Loucy (cell line): ENCODE measurements around the gene NOXO1.

ENCODE experiments used
- H2AFZ ChIP-seq: fragments of 200-600 bp; sonication (generic); 2 replicates; pipeline ENCODE4 v1.6.0; 2016; ENCODE audit warnings: antibody characterized with exemption, mild to moderate bottlenecking, low read length, moderate library complexity
- H3F3A ChIP-seq: fragments of 200-600 bp; 2 replicates; pipeline ENCODE4 v1.6.0; 2016; ENCODE audit warnings: antibody characterized with exemption, low read depth, mild to moderate bottlenecking
- H3K27me3 ChIP-seq: fragments of 200-600 bp; sonication (generic); 2 replicates; pipeline ENCODE4 v1.6.1; 2014; ENCODE audit warnings: low read length, mild to moderate bottlenecking; ENCODE audit not compliant: insufficient read depth, poor library complexity, severe bottlenecking
- H3K36me3 ChIP-seq: fragments of 200-600 bp; sonication (generic); 2 replicates; pipeline ENCODE4 v1.6.1; 2016; ENCODE audit warnings: low read length; ENCODE audit not compliant: insufficient read depth
- H3K4me1 ChIP-seq: fragments of 200-600 bp; sonication (generic); 2 replicates; pipeline ENCODE4 v1.5.1; 2014; ENCODE audit warnings: low read length, mild to moderate bottlenecking; ENCODE audit not compliant: insufficient read depth, poor library complexity, severe bottlenecking
- H3K4me2 ChIP-seq: fragments of 200-600 bp; sonication (generic); 2 replicates; pipeline ENCODE4 v1.6.0; 2014; ENCODE audit warnings: antibody characterized with exemption, low read length, low read depth, mild to moderate bottlenecking; ENCODE audit not compliant: poor library complexity, severe bottlenecking
- H3K4me3 ChIP-seq: fragments of 200-600 bp; sonication (generic); 2 replicates; pipeline ENCODE4 v1.5.1; 2014; ENCODE audit warnings: low read length, mild to moderate bottlenecking, mixed read lengths; ENCODE audit not compliant: poor library complexity, severe bottlenecking
- H3K79me2 ChIP-seq: fragments of 200-600 bp; sonication (generic); 2 replicates; pipeline ENCODE4 v1.6.1; 2014; ENCODE audit warnings: low read length; ENCODE audit not compliant: insufficient read depth
- H3K9ac ChIP-seq: fragments of 200-600 bp; sonication (generic); 2 replicates; pipeline ENCODE4 v1.6.0; 2014; ENCODE audit warnings: mild to moderate bottlenecking, low read depth, low read length, moderate library complexity; ENCODE audit not compliant: poor library complexity, severe bottlenecking
- H3K9me2 ChIP-seq: fragments of 200-600 bp; sonication (generic); replicated peaks from 2 replicates; pipeline ENCODE4 v1.6.1; 2016; ENCODE audit warnings: low read depth, low read length, mixed read lengths
- H3K9me3 ChIP-seq: fragments of 200-600 bp; sonication (generic); 2 replicates; pipeline ENCODE4 v1.6.1; 2014; ENCODE audit warnings: mild to moderate bottlenecking, antibody characterized with exemption, low read length, low read depth; ENCODE audit not compliant: insufficient read depth
- H4K20me1 ChIP-seq: fragments of 200-600 bp; sonication (generic); 2 replicates; pipeline ENCODE4 v1.6.0; 2014; ENCODE audit warnings: antibody characterized with exemption, low read length, mild to moderate bottlenecking; ENCODE audit not compliant: insufficient read depth, poor library complexity, severe bottlenecking
- EZH2phosphoT487 ChIP-seq: fragments of 200-600 bp; IDR thresholded peaks from 2 replicates; pipeline ENCODE4 v1.6.1; 2018; ENCODE audit warnings: antibody characterized with exemption, mild to moderate bottlenecking, moderate library complexity, borderline replicate concordance
- TF ChIP-seq, protein P1 (sequence below): fragments of 200-600 bp; sonication (generic); conservative IDR thresholded peaks from 2 replicates; pipeline ENCODE4 v1.5.1; 2014; ENCODE audit warnings: mild to moderate bottlenecking, antibody characterized with exemption, low read length

Gene NOXO1

GRCh38 chr16:2005646-2006045 is 24.4 kb upstream of the NOXO1 start:
- Histone ChIP-seq H3K4me1 (peaks cover 10% of the 10 kb centered on the region), H3K27me3 (no peaks in the 10 kb centered on the region), H3K36me3 (peaks cover 25% of the 10 kb centered on the region; the same call in 1 of the 2 replicates), H3K9ac (peak overlapping the region; percentile 17), H2AFZ (no peak overlapping the region), H4K20me1 (peaks cover 21% of the 10 kb centered on the region), H3K79me2 (peaks cover 55% of the 10 kb centered on the region), H3F3A (no peaks in the 10 kb centered on the region), H3K4me3 (no peak overlapping the region), H3K4me2 (peak overlapping the region; percentile 95), H3K9me2 (no peaks in the 10 kb centered on the region), H3K9me3 (no peaks in the 10 kb centered on the region)
- TF ChIP-seq, protein P1, sequence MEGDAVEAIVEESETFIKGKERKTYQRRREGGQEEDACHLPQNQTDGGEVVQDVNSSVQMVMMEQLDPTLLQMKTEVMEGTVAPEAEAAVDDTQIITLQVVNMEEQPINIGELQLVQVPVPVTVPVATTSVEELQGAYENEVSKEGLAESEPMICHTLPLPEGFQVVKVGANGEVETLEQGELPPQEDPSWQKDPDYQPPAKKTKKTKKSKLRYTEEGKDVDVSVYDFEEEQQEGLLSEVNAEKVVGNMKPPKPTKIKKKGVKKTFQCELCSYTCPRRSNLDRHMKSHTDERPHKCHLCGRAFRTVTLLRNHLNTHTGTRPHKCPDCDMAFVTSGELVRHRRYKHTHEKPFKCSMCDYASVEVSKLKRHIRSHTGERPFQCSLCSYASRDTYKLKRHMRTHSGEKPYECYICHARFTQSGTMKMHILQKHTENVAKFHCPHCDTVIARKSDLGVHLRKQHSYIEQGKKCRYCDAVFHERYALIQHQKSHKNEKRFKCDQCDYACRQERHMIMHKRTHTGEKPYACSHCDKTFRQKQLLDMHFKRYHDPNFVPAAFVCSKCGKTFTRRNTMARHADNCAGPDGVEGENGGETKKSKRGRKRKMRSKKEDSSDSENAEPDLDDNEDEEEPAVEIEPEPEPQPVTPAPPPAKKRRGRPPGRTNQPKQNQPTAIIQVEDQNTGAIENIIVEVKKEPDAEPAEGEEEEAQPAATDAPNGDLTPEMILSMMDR: no peak
- no peak for TF ChIP-seq EZH2phosphoT487

- Histone ChIP-seq H3K4me2 (no peak overlapping the region), H3K4me3 (no peak overlapping the region), H3K9me2 (no peaks in the 10 kb centered on the region), H4K20me1 (peaks cover 21% of the 10 kb centered on the region), H3K27me3 (no peaks in the 10 kb centered on the region), H3K9me3 (no peaks in the 10 kb centered on the region), H3K9ac (no peak overlapping the region), H3K36me3 (peaks cover 26% of the 10 kb centered on the region; the same call in 1 of the 2 replicates), H2AFZ (no peak overlapping the region), H3K4me1 (peaks cover 4% of the 10 kb centered on the region), H3K79me2 (peaks cover 55% of the 10 kb centered on the region), H3F3A (no peaks in the 10 kb centered on the region)
- no peak for TF ChIP-seq EZH2phosphoT487
- TF ChIP-seq, protein P1: no peak
These were observed 23.7 kb upstream of the NOXO1 start for GRCh38 chr16:2004795-2005517.

DNA sequence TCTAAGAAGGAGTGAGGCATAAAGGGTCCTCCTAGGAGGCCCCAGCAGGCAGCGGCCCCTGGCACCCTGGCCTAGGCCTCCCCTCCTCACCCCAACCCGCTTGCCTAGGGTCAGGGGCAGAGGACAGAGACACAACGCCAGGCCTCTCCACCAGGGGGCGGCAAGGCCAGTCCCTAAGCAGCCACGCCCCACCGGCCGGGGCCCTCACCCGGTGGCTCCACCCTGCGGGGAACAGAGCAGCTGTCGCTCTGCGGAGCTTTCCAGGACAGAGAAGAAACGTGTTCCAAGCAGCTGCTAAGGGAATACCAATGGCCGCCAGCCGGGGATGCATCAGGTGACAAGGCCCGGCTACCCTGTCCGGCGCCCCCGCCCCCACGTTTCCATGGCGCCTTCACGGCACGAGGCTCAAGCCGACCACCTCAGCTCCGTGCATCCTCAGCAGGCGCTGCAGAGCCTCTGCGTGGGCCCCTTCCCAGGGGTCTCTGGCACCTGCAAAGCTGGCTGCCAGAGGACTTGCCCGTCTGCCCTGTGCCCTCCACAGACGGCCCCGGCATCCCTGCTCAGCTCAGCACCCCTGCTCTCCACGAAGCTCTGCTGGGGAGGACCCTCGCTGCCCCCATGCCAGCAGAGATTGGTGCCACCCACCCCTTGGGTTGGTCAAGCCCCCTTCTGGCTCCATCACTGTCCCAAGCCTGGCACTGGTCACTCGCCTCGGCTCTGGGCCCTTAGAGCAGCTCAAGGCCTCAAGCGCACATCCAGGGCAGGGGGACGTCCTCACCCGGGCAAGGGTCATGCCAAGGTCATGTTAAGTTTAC is 22.8 kb upstream of the NOXO1 start:
- H3K4me1 ChIP-seq: peaks cover 4% of the 10 kb centered on the region
- H3K36me3 ChIP-seq: peaks cover 28% of the 10 kb centered on the region; the same call in 1 of the 2 replicates
- no peaks in the 10 kb centered on the region for H3F3A ChIP-seq
- H3K79me2 ChIP-seq: peaks cover 51% of the 10 kb centered on the region
- no peaks in the 10 kb centered on the region for H3K9me2 ChIP-seq
- H3K9ac ChIP-seq: no peak overlapping the region
- TF ChIP-seq, protein P1: peak; percentile 70
- no peak for TF ChIP-seq EZH2phosphoT487
- H3K4me3 ChIP-seq: no peak overlapping the region
- H3K9me3 ChIP-seq: no peaks in the 10 kb centered on the region
- peaks cover 21% of the 10 kb centered on the region for H4K20me1 ChIP-seq
- no peaks in the 10 kb centered on the region for H3K27me3 ChIP-seq
- no peak overlapping the region for H3K4me2 ChIP-seq
- H2AFZ ChIP-seq: no peak overlapping the region
